Left renal cortex interstitium (tissue), 4 donors: Measurements from ENCODE around the gene KRT15. TPM values are rescaled to one million over a fixed set of nuclear protein-coding genes. Genes with fewer than 3 reads are reported as not detected.

Source experiments
- DNase-seq, 4 donors: peaks; one replicate each; pipeline ENCODE4 v3.0.0-alpha.2; 2013; ENCODE audit warnings: low read depth in 4 of 4, low spot score in 2 of 4, missing footprints in 1 of 4
- polyA plus RNA-seq, 4 donors: library from polyadenylated mRNA; unstranded; fragments of 120-200 nt; gene quantifications; one replicate each; pipeline ENCODE4 v1.2.1, GENCODE V29; 2013; ENCODE audit not compliant: insufficient read length in 4 of 4

Gene KRT15
- polyA plus RNA-seq, 4 donors: 0.49 to 2.6 (median 1.2) TPM

- DNase-seq: no peak
Measured at GRCh38 chr17:41505809-41506767, 12.6 kb downstream of the KRT15 start.

GRCh38 chr17:41505007-41505808 is 13.5 kb downstream of the KRT15 start, which contains the start of gene KRT13:
TSS of gene KRT13 (minus strand) at chr17:41505612. CDS start at chr17:41505550, 62 bp downstream.
- no peak for DNase-seq

- DNase-seq: no peak
Measured at GRCh38 chr17:41504246-41504977, 14.3 kb downstream of the KRT15 start.

GRCh38 chr17:41503202-41503601 is 15.5 kb downstream of the KRT15 start:
- DNase-seq: no peak

GRCh38 chr17:41500131-41500911 is 18.4 kb downstream of the KRT15 start:
- no peak for DNase-seq

GRCh38 chr17:41499714-41500113 is 19.0 kb downstream of the KRT15 start:
- no peak for DNase-seq

GRCh38 chr17:41498276-41498675 is 20.4 kb downstream of the KRT15 start:
- no peak for DNase-seq

GRCh38 chr17:41496803-41497484 is 21.7 kb downstream of the KRT15 start:
- peak in 2 of 4 donors; percentile 21 to 48 for DNase-seq

- DNase-seq: no peak
Measured at GRCh38 chr17:41494524-41494923, 24.2 kb downstream of the KRT15 start.

GRCh38 chr17:41492771-41493170 is 25.9 kb downstream of the KRT15 start:
- peak in 1 of 4 donors; percentile 36 for DNase-seq

GRCh38 chr17:41492351-41492750 is 26.3 kb downstream of the KRT15 start:
- DNase-seq: no peak

GRCh38 chr17:41491476-41491875 is 27.2 kb downstream of the KRT15 start:
- DNase-seq: no peak

- DNase-seq: no peak
Measured at GRCh38 chr17:41490000-41490990, 28.4 kb downstream of the KRT15 start.

GRCh38 chr17:41489531-41489930 is 29.2 kb downstream of the KRT15 start, which contains the start of gene KRT36:
TSS of gene KRT36 (minus strand) at chr17:41489910. CDS start at chr17:41489864, 46 bp downstream.
- no peak for DNase-seq

GRCh38 chr17:41486809-41487530 is 31.7 kb downstream of the KRT15 start:
- no peak for DNase-seq

- no peak for DNase-seq
Measured at GRCh38 chr17:41486316-41486715, 32.4 kb downstream of the KRT15 start.
